ENCODE results near the gene ABR.

Gene ABR

GRCh38 chr17:1126801-1127550 lies 52.8 kb downstream of the ABR start:
- H3K27me3 ChIP-seq (ENCODE audit: insufficient read depth, low read length, poor library complexity) = peaks cover 15% of the 10 kb centered on the region
- H3K4me3 ChIP-seq (ENCODE audit: low read depth in 1 of 2, low read length in 2 of 2) = no peak overlapping the region
- H3K4me1 ChIP-seq (ENCODE audit: insufficient read depth, low read length) = peaks cover 7% of the 10 kb centered on the region
- H3K9ac ChIP-seq (ENCODE audit: low read depth, low read length) = no peak overlapping the region
- H3K27ac ChIP-seq (ENCODE audit: low read length) = no peak overlapping the region
- no peaks in the 10 kb centered on the region for H3K36me3 ChIP-seq (ENCODE audit: insufficient read depth, low read length)
- no peak for TF ChIP-seq EZH2 (IDR thresholded peaks at IDR 0.05; ENCODE audit: borderline replicate concordance, low read depth, low read length, severe bottlenecking)
- TF ChIP-seq CTCF (IDR thresholded peaks at IDR 0.05; ENCODE audit: borderline replicate concordance, extremely low read depth, low read length, poor library complexity, severe bottlenecking) = no peak
- H3K79me2 ChIP-seq (ENCODE audit: insufficient read depth, low read length) = no peaks in the 10 kb centered on the region
- no peak for ATAC-seq (ENCODE audit: insufficient read depth, low read depth)
- no peak overlapping the region for H3K4me2 ChIP-seq (ENCODE audit: insufficient read depth, low read length)
- H3K9me3 ChIP-seq (ENCODE audit: insufficient read depth, low read length, severe bottlenecking) = no peaks in the 10 kb centered on the region
- H4K20me1 ChIP-seq (ENCODE audit: insufficient read depth, low read length) = peaks cover 6% of the 10 kb centered on the region; the same call in 1 of the 2 replicates
- DNase-seq = no peak
- no peak overlapping the region for H2AFZ ChIP-seq (ENCODE audit: low read depth, low read length)

GRCh38 chr17:1126250-1126797 lies 53.5 kb downstream of the ABR start:
- ATAC-seq (ENCODE audit: insufficient read depth, low read depth) (no peak), DNase-seq (no peak)
- Histone ChIP-seq H4K20me1 (ENCODE audit: insufficient read depth, low read length) (peaks cover 6% of the 10 kb centered on the region; the same call in 1 of the 2 replicates), H3K79me2 (ENCODE audit: insufficient read depth, low read length) (no peaks in the 10 kb centered on the region), H3K4me3 (ENCODE audit: low read depth in 1 of 2, low read length in 2 of 2) (no peak overlapping the region), H3K27me3 (ENCODE audit: insufficient read depth, low read length, poor library complexity) (peaks cover 15% of the 10 kb centered on the region), H3K9ac (ENCODE audit: low read depth, low read length) (no peak overlapping the region), H3K36me3 (ENCODE audit: insufficient read depth, low read length) (no peaks in the 10 kb centered on the region), H3K9me3 (ENCODE audit: insufficient read depth, low read length, severe bottlenecking) (no peaks in the 10 kb centered on the region), H3K4me1 (ENCODE audit: insufficient read depth, low read length) (peaks cover 7% of the 10 kb centered on the region), H2AFZ (ENCODE audit: low read depth, low read length) (no peak overlapping the region), H3K27ac (ENCODE audit: low read length) (no peak overlapping the region), H3K4me2 (ENCODE audit: insufficient read depth, low read length) (no peak overlapping the region)
- TF ChIP-seq CTCF (IDR thresholded peaks at IDR 0.05; ENCODE audit: borderline replicate concordance, extremely low read depth, low read length, poor library complexity, severe bottlenecking) = no peak
- TF ChIP-seq EZH2 (IDR thresholded peaks at IDR 0.05; ENCODE audit: borderline replicate concordance, low read depth, low read length, severe bottlenecking) = no peak

GRCh38 chr17:1125788-1126145 lies 54.0 kb downstream of the ABR start:
- Histone ChIP-seq H2AFZ (ENCODE audit: low read depth, low read length) (no peak overlapping the region), H3K4me3 (ENCODE audit: low read depth in 1 of 2, low read length in 2 of 2) (no peak overlapping the region), H3K27ac (ENCODE audit: low read length) (no peak overlapping the region), H3K36me3 (ENCODE audit: insufficient read depth, low read length) (no peaks in the 10 kb centered on the region), H3K27me3 (ENCODE audit: insufficient read depth, low read length, poor library complexity) (peaks cover 15% of the 10 kb centered on the region), H3K9ac (ENCODE audit: low read depth, low read length) (no peak overlapping the region), H4K20me1 (ENCODE audit: insufficient read depth, low read length) (peaks cover 6% of the 10 kb centered on the region; the same call in 1 of the 2 replicates), H3K4me2 (ENCODE audit: insufficient read depth, low read length) (no peak overlapping the region), H3K4me1 (ENCODE audit: insufficient read depth, low read length) (peaks cover 7% of the 10 kb centered on the region), H3K79me2 (ENCODE audit: insufficient read depth, low read length) (no peaks in the 10 kb centered on the region), H3K9me3 (ENCODE audit: insufficient read depth, low read length, severe bottlenecking) (no peaks in the 10 kb centered on the region)
- ATAC-seq (ENCODE audit: insufficient read depth, low read depth) = no peak
- no peak for DNase-seq
- TF ChIP-seq CTCF (IDR thresholded peaks at IDR 0.05; ENCODE audit: borderline replicate concordance, extremely low read depth, low read length, poor library complexity, severe bottlenecking) (no peak), EZH2 (IDR thresholded peaks at IDR 0.05; ENCODE audit: borderline replicate concordance, low read depth, low read length, severe bottlenecking) (no peak)

All from DND-41 (cell line).